Esophagus squamous epithelium (tissue), 5 donors: ENCODE results near the gene SLC47A2. TPM values are rescaled to one million over a fixed set of nuclear protein-coding genes. Genes with fewer than 3 reads are reported as not detected.
A peak's percentile ranks its signal among the peaks of the same experiment; 100 is the strongest.

Experiments
- DNase-seq: peaks from one replicate; lab custom pipeline; 2025; lab: John Stamatoyannopoulos, UW
- H3K27ac ChIP-seq, 4 donors: fragments of 200-600 bp; sonication (generic); one replicate each; pipeline ENCODE4 v1.5.1; 2016 to 2019; ENCODE audit warnings: mild to moderate bottlenecking in 1 of 4
- H3K27me3 ChIP-seq, 4 donors: fragments of 200-600 bp; sonication (generic); 1 replicate in 3 of 4; 2 replicates in 1 of 4; pipeline versions ENCODE4 v1.5.1 to v1.6.0; 2017 to 2021; ENCODE audit warnings: antibody characterized with exemption in 1 of 4
- H3K36me3 ChIP-seq, 3 donors: fragments of 200-600 bp; sonication (generic); one replicate each; pipeline ENCODE4 v1.5.1; 2016 to 2019
- H3K4me1 ChIP-seq, 3 donors: fragments of 200-600 bp; sonication (generic); one replicate each; pipeline ENCODE4 v1.5.1; 2017 to 2019
- H3K4me3 ChIP-seq, 4 donors: fragments of 200-600 bp; sonication (generic); 1 replicate in 3 of 4; 2 replicates in 1 of 4; pipeline ENCODE4 v1.5.1; 2016 to 2019; ENCODE audit warnings: mild to moderate bottlenecking in 2 of 4, moderate library complexity in 1 of 4
- H3K9me3 ChIP-seq, 3 donors: fragments of 200-600 bp; sonication (generic); one replicate each; pipeline ENCODE4 v1.5.1; 2016 to 2019
- CTCF ChIP-seq, 6 experiments: fragments of 450-650 bp in 4 of 6; fragments of 200-600 bp in 2 of 6; sonication (generic) in 2 of 6; IDR thresholded peaks; one replicate each; pipeline ENCODE4 v1.5.1; 2016 to 2019; ENCODE audit warnings: antibody characterized with exemption in 6 of 6, mild to moderate bottlenecking in 4 of 6, moderate library complexity in 4 of 6
- POLR2A ChIP-seq, 4 donors: fragments of 450-650 bp; IDR thresholded peaks; one replicate each; pipeline ENCODE4 v1.6.1; 2017; ENCODE audit warnings: antibody characterized with exemption in 4 of 4, mild to moderate bottlenecking in 4 of 4, moderate library complexity in 3 of 4
- WGBS, 2 donors: methylation state at CpG; one replicate each; pipeline ENCODE4 v1.1.5; 2018; 5-methylcytosine and 5-hydroxymethylcytosine counted together
- intact Hi-C: fragments of 100-400 bp; cut with DNase I; formaldehyde crosslinking; loops from one replicate; pipeline ENCODE4 v1.15.0; 2022
- total RNA-seq, 4 donors: library from RNA; depleted of rRNA; stranded (reverse); fragments of >200 nt; gene quantifications; one replicate each; pipeline ENCODE4 v1.1.0, GENCODE V29; 2016
- donor health status: DM: yes; HTN: yes; CAD: no.

The SLC47A2 gene
- total RNA-seq, 4 donors from 2014 or later, result 0.56 to 2.2 (median 0.76) TPM; not detected in 1

GRCh38 chr17:19650826-19651225 is 65.6 kb downstream of the SLC47A2 start:
- H3K9me3 ChIP-seq, result no peaks in the 10 kb centered on the region
- no peak for DNase-seq
- peaks cover 17 to 90% (median 42%) of the 10 kb centered on the region in 3 donors for H3K4me1 ChIP-seq
- peaks cover 5 to 31% (median 10%) of the 10 kb centered on the region in 3 donors for H3K36me3 ChIP-seq
- H3K27me3 ChIP-seq, result no peaks in the 10 kb centered on the region
- TF ChIP-seq POLR2A (IDR thresholded peaks at IDR 0.05) (no peak), CTCF (IDR thresholded peaks at IDR 0.05) (no peak)
- intact Hi-C loops, result no loop called here
- H3K27ac ChIP-seq, result peak overlapping the region; percentile 70 to 99 (median 95)
- peak overlapping the region; percentile 67 to 95 (median 86) for H3K4me3 ChIP-seq
- 45 to 48% methylated on average over 1 of the region's 1 CpG for WGBS, 2 donors

- Histone ChIP-seq H3K27me3 (no peaks in the 10 kb centered on the region), H3K9me3 (no peaks in the 10 kb centered on the region), H3K36me3 (peaks cover 0 to 15% (median 10%) of the 10 kb centered on the region in 3 donors), H3K27ac (peak overlapping the region; percentile 93 to 99 (median 97)), H3K4me1 (peaks cover 22 to 90% (median 39%) of the 10 kb centered on the region in 3 donors), H3K4me3 (peak overlapping the region; percentile 67 to 95 (median 86))
- intact Hi-C loops, result loop anchor here (5.0 to 10.0 kb wide), 2 partner anchors 103 to 134 kb away; no protein-coding TSS in a partner anchor
- DNase-seq, result no peak
- TF ChIP-seq POLR2A (IDR thresholded peaks at IDR 0.05) (no peak), CTCF (IDR thresholded peaks at IDR 0.05) (no peak)
- WGBS, 2 donors, result 0 to 5% methylated on average over 2 of the region's 2 CpGs
Observed at GRCh38 chr17:19649274-19649541, 67.2 kb downstream of the SLC47A2 start.

GRCh38 chr17:19648475-19649273 is 67.7 kb downstream of the SLC47A2 start, which contains the start of gene ALDH3A2:
TSS of gene ALDH3A2 (plus strand) at chr17:19648751. CDS start at chr17:19648972, 221 bp downstream.
- H3K36me3 ChIP-seq, result peaks cover 0 to 9% (median 8%) of the 10 kb centered on the region in 3 donors
- DNase-seq, result peak; percentile 78
- H3K4me3 ChIP-seq, result peak within 1 kb of the TSS; percentile 67 to 95 (median 86)
- no peaks in the 10 kb centered on the region for H3K9me3 ChIP-seq
- no peaks in the 10 kb centered on the region for H3K27me3 ChIP-seq
- peaks cover 22 to 86% (median 37%) of the 10 kb centered on the region in 3 donors for H3K4me1 ChIP-seq
- H3K27ac ChIP-seq, result peak within 1 kb of the TSS; percentile 93 to 99 (median 97)
- intact Hi-C loops, result loop anchor here (5.0 to 10.0 kb wide), 2 partner anchors 104 to 134 kb away; no protein-coding TSS in a partner anchor
- 0 to 1% methylated on average over 5 to 23 of the region's 71 CpGs for WGBS, 2 donors
- TF ChIP-seq CTCF (IDR thresholded peaks at IDR 0.05) (peak in 5 of 6 experiments; percentile 11 to 23 (median 12)), POLR2A (IDR thresholded peaks at IDR 0.05) (peak in 3 of 4 donors; percentile 85 to 96 (median 95))

GRCh38 chr17:19647697-19648474 is 68.5 kb downstream of the SLC47A2 start:
- H3K9me3 ChIP-seq, result no peaks in the 10 kb centered on the region
- H3K4me1 ChIP-seq, result peaks cover 22 to 78% (median 35%) of the 10 kb centered on the region in 3 donors
- TF ChIP-seq CTCF (IDR thresholded peaks at IDR 0.05) (no peak), POLR2A (IDR thresholded peaks at IDR 0.05) (no peak)
- 1% methylated on average over 18 of the region's 37 CpGs for WGBS, 2 donors
- H3K27me3 ChIP-seq, result no peaks in the 10 kb centered on the region
- H3K27ac ChIP-seq, result peak overlapping the region; percentile 93 to 99 (median 97)
- DNase-seq, result no peak
- intact Hi-C loops, result loop anchor here (5.0 to 10.0 kb wide), 2 partner anchors 104 to 133 kb away; no protein-coding TSS in a partner anchor
- H3K36me3 ChIP-seq, result peaks cover 0 to 2% (median 0%) of the 10 kb centered on the region in 3 donors
- peak overlapping the region; percentile 67 to 95 (median 86) for H3K4me3 ChIP-seq
